HG03175 (cell line): ENCODE results near the gene SLC15A2.
"Not testable (repeated sequence)": the region's sequence is repeated elsewhere in the genome, so short reads cannot be mapped to it uniquely, and the experiment has no call there.

Experiments used
- ATAC-seq: cut with Tn5 transposase; IDR thresholded peaks from one replicate; pipeline ENCODE4 v1.9.1; 2021; ENCODE audit warnings: mild to moderate bottlenecking, moderate library complexity; ENCODE audit not compliant: unreplicated experiment

Gene SLC15A2

GRCh38 chr3:121918779-121919483 lies 24.7 kb downstream of the SLC15A2 start:
- ATAC-seq: no peak

GRCh38 chr3:121924734-121925133 lies 30.5 kb downstream of the SLC15A2 start:
- ATAC-seq: no peak

GRCh38 chr3:121926380-121926779 lies 32.2 kb downstream of the SLC15A2 start:
- no peak for ATAC-seq

DNA sequence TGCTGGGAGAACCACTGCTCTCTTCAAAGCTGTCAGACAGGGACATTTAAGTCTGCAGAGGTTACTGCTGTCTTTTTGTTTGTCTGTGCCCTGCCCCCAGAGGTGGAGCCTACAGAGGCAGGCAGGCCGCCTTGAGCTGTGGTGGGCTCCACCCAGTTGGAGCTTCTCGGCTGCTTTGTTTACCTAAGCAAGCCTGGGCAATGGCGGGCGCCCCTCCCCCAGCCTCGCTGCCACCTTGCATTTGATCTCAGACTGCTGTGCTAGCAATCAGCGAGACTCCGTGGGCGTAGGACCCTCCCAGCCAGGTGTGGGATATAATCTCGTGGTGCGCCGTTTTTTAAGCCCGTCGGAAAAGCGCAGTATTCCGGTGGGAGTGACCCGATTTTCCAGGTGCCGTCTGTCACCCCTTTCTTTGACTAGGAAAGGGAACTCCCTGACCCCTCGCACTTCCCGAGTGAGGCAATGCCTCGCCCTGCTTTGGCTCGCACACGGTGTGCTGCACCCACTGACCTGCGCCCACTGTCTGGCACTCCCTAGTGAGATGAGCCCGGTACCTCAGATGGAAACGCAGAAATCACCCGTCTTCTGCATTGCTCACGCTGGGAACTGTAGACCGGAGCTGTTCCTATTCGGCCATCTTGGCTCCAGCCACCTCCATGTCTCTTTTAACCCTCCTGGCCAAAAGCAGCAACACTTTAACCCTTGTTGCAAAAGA lies 44.1 kb downstream of the SLC15A2 start:
- not testable (repeated sequence) for ATAC-seq

- no peak for ATAC-seq
Measured at GRCh38 chr3:121941592-121941991, 47.4 kb downstream of the SLC15A2 start.

- no peak for ATAC-seq
Measured at GRCh38 chr3:121942116-121942786, 48.0 kb downstream of the SLC15A2 start.

- ATAC-seq: no peak
Measured at GRCh38 chr3:121943431-121943830, 49.2 kb downstream of the SLC15A2 start.

DNA sequence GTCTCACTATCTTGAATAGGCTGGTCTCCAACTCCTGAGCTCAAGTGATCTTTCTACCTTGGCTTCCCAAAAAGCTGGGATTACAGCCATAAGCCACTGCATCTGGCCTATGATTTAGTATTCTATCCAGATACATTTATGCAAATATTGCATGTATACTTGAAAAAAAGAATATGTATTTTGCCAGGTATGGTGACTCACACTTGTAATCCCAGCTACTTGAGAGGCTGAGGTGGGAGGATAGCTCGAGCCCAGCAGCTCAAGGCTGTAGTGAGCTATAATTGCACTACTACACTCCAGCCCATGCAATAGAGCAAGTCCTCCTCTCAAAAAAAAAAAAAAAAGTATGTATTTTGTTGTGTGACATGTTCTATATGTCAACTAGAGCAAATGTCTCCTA lies 54.4 kb downstream of the SLC15A2 start:
- ATAC-seq: no peak

DNA sequence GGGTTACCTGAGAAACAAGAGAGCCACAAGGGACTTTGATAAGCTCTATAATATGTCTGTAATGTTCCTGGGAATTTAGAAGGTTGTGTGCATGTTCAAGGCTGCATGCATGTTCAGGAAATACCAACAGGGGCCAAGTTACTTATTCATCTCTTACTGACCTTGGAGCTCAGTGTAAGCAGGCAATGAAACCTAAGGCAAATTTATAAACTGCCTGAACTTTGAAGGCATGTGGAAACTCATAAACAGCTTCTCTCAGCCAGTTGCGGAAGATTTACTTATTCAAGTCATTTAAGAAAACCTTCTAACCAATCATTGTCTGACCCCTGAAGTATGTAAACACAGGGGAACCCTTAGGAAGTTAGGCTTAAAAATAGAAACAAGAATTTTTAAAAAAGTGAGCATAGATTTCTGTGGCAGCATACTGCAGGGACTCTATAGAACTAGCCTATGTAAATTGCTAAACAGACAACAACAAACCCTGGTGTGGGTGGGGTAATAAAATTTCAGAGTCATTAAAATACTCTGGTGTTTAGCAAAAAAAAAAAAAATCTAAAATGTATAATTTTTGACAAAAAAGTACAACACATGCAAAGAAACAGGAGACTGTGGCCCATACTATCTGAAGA lies 57.2 kb downstream of the SLC15A2 start:
- ATAC-seq: no peak

GRCh38 chr3:121956363-121956762 lies 62.2 kb downstream of the SLC15A2 start:
- no peak for ATAC-seq

GRCh38 chr3:121957674-121958415 lies 63.6 kb downstream of the SLC15A2 start:
- ATAC-seq: no peak

GRCh38 chr3:121958801-121959200 lies 64.6 kb downstream of the SLC15A2 start:
- ATAC-seq: no peak

DNA sequence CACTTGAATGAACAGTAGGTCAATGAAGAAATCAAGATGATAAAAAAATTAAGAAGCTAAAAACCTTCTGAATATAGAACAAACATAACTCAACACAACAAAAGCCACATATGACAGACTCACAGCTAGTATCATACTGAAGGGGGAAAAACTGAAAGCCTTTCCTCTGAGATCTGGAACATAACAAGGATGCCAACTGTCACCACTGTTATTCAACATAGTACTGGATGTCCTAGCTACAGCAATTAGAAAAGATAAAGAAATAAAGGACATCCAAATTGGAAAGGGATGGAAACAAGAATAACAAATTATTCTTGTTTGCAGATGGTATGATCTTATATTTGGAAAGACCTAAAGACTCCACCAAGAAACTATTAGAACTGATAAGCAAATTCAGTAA lies 67.1 kb downstream of the SLC15A2 start:
- ATAC-seq: no peak

GRCh38 chr3:121962443-121962842 lies 68.2 kb downstream of the SLC15A2 start:
- no peak for ATAC-seq

DNA sequence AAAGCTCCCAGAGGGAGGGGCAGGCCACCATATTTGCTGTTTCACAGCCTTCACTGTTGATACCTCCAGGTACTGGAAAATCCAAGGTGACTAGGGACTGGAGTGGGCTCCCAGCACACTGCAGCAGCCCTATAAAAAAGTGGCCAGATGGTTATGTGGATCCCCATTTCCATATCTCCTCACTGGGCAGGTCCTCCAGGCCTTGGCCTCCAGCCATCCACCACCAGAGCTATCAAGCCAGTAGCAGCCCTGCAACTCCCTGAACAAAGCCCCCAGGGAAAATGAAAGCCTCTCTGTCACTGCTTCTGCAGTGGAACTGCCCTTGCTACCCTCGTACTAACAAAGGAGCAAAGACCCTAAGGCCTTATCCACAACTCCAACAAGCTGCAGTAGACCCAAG lies 69.4 kb downstream of the SLC15A2 start:
- ATAC-seq: no peak

DNA sequence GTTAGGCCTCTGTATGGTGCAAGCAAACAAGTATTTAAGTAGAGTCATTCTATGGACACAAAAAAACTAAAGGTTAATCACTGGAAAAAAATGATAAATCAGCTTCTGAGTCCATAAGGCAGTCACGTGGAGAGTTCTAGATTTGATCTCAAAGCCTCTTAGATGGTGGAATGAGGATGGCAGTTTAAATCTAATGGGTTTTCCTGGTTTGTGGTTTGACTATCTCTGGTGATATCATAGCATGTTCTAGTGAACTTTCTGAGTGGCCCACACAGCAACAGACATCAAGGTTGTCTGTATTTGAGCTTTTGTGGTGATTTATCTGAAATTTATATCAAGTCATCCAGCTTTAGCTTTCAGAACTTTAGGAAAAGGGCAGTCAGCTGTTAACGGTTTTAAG lies 75.4 kb downstream of the SLC15A2 start:
- ATAC-seq: no peak

- no peak for ATAC-seq
Measured at GRCh38 chr3:121970047-121970446, 75.8 kb downstream of the SLC15A2 start.

- ATAC-seq: no peak
Measured at GRCh38 chr3:121974601-121975111, 80.5 kb downstream of the SLC15A2 start.

- no peak for ATAC-seq
Measured at GRCh38 chr3:121975702-121976302, 81.6 kb downstream of the SLC15A2 start.

GRCh38 chr3:121976727-121977126 lies 82.5 kb downstream of the SLC15A2 start:
- no peak for ATAC-seq
